ENCODE results near the gene HIF1AN. TPM values are rescaled to one million over a fixed set of nuclear protein-coding genes. Genes with fewer than 3 reads are reported as not detected.

Gene HIF1AN
- total and polyA plus RNA-seq, 2 donors from 2014 or later, result 10.9 to 40.6 TPM

GRCh38 chr10:100586959-100587358 lies 51.2 kb downstream of the HIF1AN start:
- intact Hi-C loops (cut with DNase I), result no loop called here
- Histone ChIP-seq H3K27me3 (ENCODE audit: control insufficient read depth, insufficient read depth, low read length) (no peaks in the 10 kb centered on the region), H3K9ac (ENCODE audit: low read length in 3 of 3) (no peak overlapping the region), H3K27ac (ENCODE audit: low read depth in 2 of 2, low read length in 2 of 2) (no peak overlapping the region), H3K36me3 (ENCODE audit: control insufficient read depth in 2 of 3, insufficient read depth in 3 of 3, low read length in 3 of 3) (no peaks in the 10 kb centered on the region), H3K9me3 (ENCODE audit: control insufficient read depth in 2 of 3, insufficient read depth in 1 of 3, low read length in 3 of 3) (peaks cover 0 to 4% (median 0%) of the 10 kb centered on the region in 3 donors), H3K4me1 (ENCODE audit: control insufficient read depth in 2 of 3, insufficient read depth in 2 of 3, low read depth in 1 of 3, low read length in 3 of 3) (no peaks in the 10 kb centered on the region), H3K4me3 (ENCODE audit: low read length in 3 of 3) (no peak overlapping the region)
- FAIRE-seq (no peak), DNase-seq (no peak)
- TF ChIP-seq CTCF (IDR thresholded peaks at IDR 0.05; ENCODE audit: borderline replicate concordance, extremely low read depth, insufficient read depth), result no peak

GRCh38 chr10:100598166-100598565 lies 62.4 kb downstream of the HIF1AN start:
- Histone ChIP-seq H3K27me3 (ENCODE audit: control insufficient read depth, insufficient read depth, low read length) (no peaks in the 10 kb centered on the region), H3K4me3 (ENCODE audit: low read length in 3 of 3) (no peak overlapping the region), H3K9me3 (ENCODE audit: control insufficient read depth in 2 of 3, insufficient read depth in 1 of 3, low read length in 3 of 3) (no peaks in the 10 kb centered on the region), H3K27ac (ENCODE audit: low read depth in 2 of 2, low read length in 2 of 2) (no peak overlapping the region), H3K36me3 (ENCODE audit: control insufficient read depth in 2 of 3, insufficient read depth in 3 of 3, low read length in 3 of 3) (no peaks in the 10 kb centered on the region), H3K4me1 (ENCODE audit: control insufficient read depth in 2 of 3, insufficient read depth in 2 of 3, low read depth in 1 of 3, low read length in 3 of 3) (no peaks in the 10 kb centered on the region), H3K9ac (ENCODE audit: low read length in 3 of 3) (no peak overlapping the region)
- TF ChIP-seq CTCF (IDR thresholded peaks at IDR 0.05; ENCODE audit: borderline replicate concordance, extremely low read depth, insufficient read depth), result no peak
- DNase-seq, result no peak
- intact Hi-C loops (cut with DNase I), result no loop called here
- no peak for FAIRE-seq

- Histone ChIP-seq H3K36me3 (ENCODE audit: control insufficient read depth in 2 of 3, insufficient read depth in 3 of 3, low read length in 3 of 3) (no peaks in the 10 kb centered on the region), H3K9ac (ENCODE audit: low read length in 3 of 3) (no peak overlapping the region), H3K4me1 (ENCODE audit: control insufficient read depth in 2 of 3, insufficient read depth in 2 of 3, low read depth in 1 of 3, low read length in 3 of 3) (no peaks in the 10 kb centered on the region), H3K27ac (ENCODE audit: low read depth in 2 of 2, low read length in 2 of 2) (no peak overlapping the region), H3K4me3 (ENCODE audit: low read length in 3 of 3) (no peak overlapping the region), H3K27me3 (ENCODE audit: control insufficient read depth, insufficient read depth, low read length) (no peaks in the 10 kb centered on the region), H3K9me3 (ENCODE audit: control insufficient read depth in 2 of 3, insufficient read depth in 1 of 3, low read length in 3 of 3) (no peaks in the 10 kb centered on the region)
- TF ChIP-seq CTCF (IDR thresholded peaks at IDR 0.05; ENCODE audit: borderline replicate concordance, extremely low read depth, insufficient read depth), result no peak
- DNase-seq, result no peak
- intact Hi-C loops (cut with DNase I), result no loop called here
- FAIRE-seq, result no peak
These were observed 64.5 kb downstream of the HIF1AN start for GRCh38 chr10:100600218-100600617.

- no peak overlapping the region for H3K4me3 ChIP-seq (ENCODE audit: low read length in 3 of 3)
- FAIRE-seq, result no peak
- intact Hi-C loops (cut with DNase I), result no loop called here
These were observed 71.7 kb downstream of the HIF1AN start for GRCh38 chr10:100607439-100607838.

More at GRCh38 chr10:100607439-100607838, 71.7 kb downstream of the HIF1AN start:
- Histone ChIP-seq H3K36me3 (ENCODE audit: control insufficient read depth in 2 of 3, insufficient read depth in 3 of 3, low read length in 3 of 3) (no peaks in the 10 kb centered on the region), H3K9me3 (ENCODE audit: control insufficient read depth in 2 of 3, insufficient read depth in 1 of 3, low read length in 3 of 3) (peaks cover 0 to 2% (median 0%) of the 10 kb centered on the region in 3 donors), H3K4me1 (ENCODE audit: control insufficient read depth in 2 of 3, insufficient read depth in 2 of 3, low read depth in 1 of 3, low read length in 3 of 3) (no peaks in the 10 kb centered on the region), H3K9ac (ENCODE audit: low read length in 3 of 3) (no peak overlapping the region), H3K27me3 (ENCODE audit: control insufficient read depth, insufficient read depth, low read length) (no peaks in the 10 kb centered on the region), H3K27ac (ENCODE audit: low read depth in 2 of 2, low read length in 2 of 2) (no peak overlapping the region)
- DNase-seq, result no peak
- no peak for TF ChIP-seq CTCF (IDR thresholded peaks at IDR 0.05; ENCODE audit: borderline replicate concordance, extremely low read depth, insufficient read depth)
